ENCODE measurements around the gene SPON1. TPM values are rescaled to one million over a fixed set of nuclear protein-coding genes. Genes with fewer than 3 reads are reported as not detected.

SPON1 gene
- total and polyA plus RNA-seq, 10 of the 15 experiments (the other 5 are each of a cell fraction or from before 2014, with no cell fraction given): 0.13 to 1.1 (median 0.18) TPM; not detected in 5

DNA sequence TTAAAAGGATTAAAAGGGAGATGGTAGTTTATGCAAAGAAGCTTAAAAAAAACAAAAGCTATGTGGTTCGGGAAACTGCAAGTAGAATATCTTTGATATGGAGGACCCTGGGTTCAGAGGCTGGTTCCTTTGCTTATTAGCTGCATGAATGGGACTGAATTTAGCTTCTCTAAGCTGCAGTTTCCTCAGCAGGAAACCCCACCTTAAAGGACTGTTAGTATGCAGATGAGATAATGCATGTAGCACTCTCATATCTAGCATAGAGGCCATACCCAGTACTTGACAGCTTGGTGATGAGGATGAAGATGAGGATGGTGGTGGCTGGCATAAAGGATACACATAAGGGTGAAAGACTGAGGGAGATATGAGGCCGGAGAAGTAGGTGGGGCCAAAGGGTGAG lies 261.9 kb downstream of the SPON1 start:
- ATAC-seq: no peak
- Histone ChIP-seq H3K36me3 (ENCODE audit: control insufficient read depth in 2 of 2, insufficient read depth in 2 of 2, low read length in 1 of 2) (no peaks in the 10 kb centered on the region), H3K4me2 (ENCODE audit: control insufficient read depth, insufficient read depth) (no peak overlapping the region), H4K20me1 (ENCODE audit: control insufficient read depth, insufficient read depth) (no peaks in the 10 kb centered on the region), H3K4me3 (no peak overlapping the region), H3K27ac (ENCODE audit: control insufficient read depth, insufficient read depth) (no peak overlapping the region), H3K79me2 (ENCODE audit: control insufficient read depth, insufficient read depth, low read length) (no peaks in the 10 kb centered on the region), H3K9me3 (replicated peaks; ENCODE audit: control insufficient read depth, insufficient read depth, low read length) (no peaks in the 10 kb centered on the region), H3K27me3 (replicated peaks in 1 of 2; ENCODE audit: control insufficient read depth in 2 of 2, insufficient read depth in 2 of 2, low read length in 1 of 2) (no peaks in the 10 kb centered on the region; a peak in 2 of 4 replicates), H3K4me1 (ENCODE audit: control insufficient read depth, insufficient read depth, low read length) (no peaks in the 10 kb centered on the region), H3K9ac (ENCODE audit: control insufficient read depth, insufficient read depth, low read length) (no peak overlapping the region), H2AFZ (ENCODE audit: control insufficient read depth, low read depth, low read length) (no peak overlapping the region)
- intact Hi-C loops (cut with micrococcal nuclease; ENCODE audit: unreplicated experiment) (no loop called here), in situ Hi-C loops (cut with MboI) (no loop called here)
- POLR2A ChIA-PET: no interaction called here
- no TSS peak for BruUV-seq (replicated peaks)
- RAD21 ChIA-PET (ENCODE audit: unreplicated experiment): no interaction called here
- no peak for FAIRE-seq
- SMC1A ChIA-PET (ENCODE audit: uncharacterized antibody, unreplicated experiment): no interaction called here
- CTCF ChIA-PET: no interaction called here
- TF ChIP-seq, protein P1, sequence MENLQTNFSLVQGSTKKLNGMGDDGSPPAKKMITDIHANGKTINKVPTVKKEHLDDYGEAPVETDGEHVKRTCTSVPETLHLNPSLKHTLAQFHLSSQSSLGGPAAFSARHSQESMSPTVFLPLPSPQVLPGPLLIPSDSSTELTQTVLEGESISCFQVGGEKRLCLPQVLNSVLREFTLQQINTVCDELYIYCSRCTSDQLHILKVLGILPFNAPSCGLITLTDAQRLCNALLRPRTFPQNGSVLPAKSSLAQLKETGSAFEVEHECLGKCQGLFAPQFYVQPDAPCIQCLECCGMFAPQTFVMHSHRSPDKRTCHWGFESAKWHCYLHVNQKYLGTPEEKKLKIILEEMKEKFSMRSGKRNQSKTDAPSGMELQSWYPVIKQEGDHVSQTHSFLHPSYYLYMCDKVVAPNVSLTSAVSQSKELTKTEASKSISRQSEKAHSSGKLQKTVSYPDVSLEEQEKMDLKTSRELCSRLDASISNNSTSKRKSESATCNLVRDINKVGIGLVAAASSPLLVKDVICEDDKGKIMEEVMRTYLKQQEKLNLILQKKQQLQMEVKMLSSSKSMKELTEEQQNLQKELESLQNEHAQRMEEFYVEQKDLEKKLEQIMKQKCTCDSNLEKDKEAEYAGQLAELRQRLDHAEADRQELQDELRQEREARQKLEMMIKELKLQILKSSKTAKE (IDR thresholded peaks at IDR 0.05; ENCODE audit: low read depth, poor library complexity, severe bottlenecking): no peak
- TF ChIP-seq SREBF1 (IDR thresholded peaks at IDR 0.05; ENCODE audit: low read length): no peak
- 41% methylated on average over 2 of the region's 2 CpGs for WGBS (ENCODE audit: insufficient coverage, insufficient replicate concordance, low lambda C conversion rate, missing lambda C conversion rate)
- DNase-seq (ENCODE audit: low read depth, low spot score): no peak

- in situ Hi-C loops (cut with MboI): no loop called here
- SMC1A ChIA-PET (ENCODE audit: uncharacterized antibody, unreplicated experiment): interaction anchor here (1.5 kb wide), 1 partner anchor 12 kb away, joined by 3 read pairs; no protein-coding TSS in a partner anchor
- TF ChIP-seq CHD2 (IDR thresholded peaks at IDR 0.05; ENCODE audit: borderline replicate concordance, low read depth, low read length) (no peak), HDGF (IDR thresholded peaks at IDR 0.05) (no peak), SMC3 (IDR thresholded peaks at IDR 0.05; ENCODE audit: borderline replicate concordance, low read length) (no peak), IKZF2 (IDR thresholded peaks at IDR 0.05) (no peak), IRF5 (IDR thresholded peaks at IDR 0.05; ENCODE audit: borderline replicate concordance) (no peak), KAT2A (conservative IDR thresholded peaks at IDR 0.05; ENCODE audit: control insufficient read depth, low read depth, low read length) (no peak), SPI1 (IDR thresholded peaks at IDR 0.05; ENCODE audit: borderline replicate concordance, insufficient read depth, low read depth, low read length) (no peak), DPF2 (IDR thresholded peaks at IDR 0.05) (no peak), NFIC (IDR thresholded peaks at IDR 0.05; ENCODE audit: low read depth, low read length) (no peak), ATF3 (IDR thresholded peaks at IDR 0.05; ENCODE audit: borderline replicate concordance, extremely low read depth, low read depth, low read length) (no peak), IRF3 (IDR thresholded peaks at IDR 0.05) (no peak), TCF12 (IDR thresholded peaks at IDR 0.05; ENCODE audit: low read depth, low read length) (no peak)
Observed at GRCh38 chr11:14225666-14226065, 263.1 kb downstream of the SPON1 start.

More at GRCh38 chr11:14225666-14226065, 263.1 kb downstream of the SPON1 start:
- POLR2A ChIA-PET: no interaction called here
- DNase-seq (ENCODE audit: low read depth, low spot score): no peak
- ATAC-seq: no peak
- Histone ChIP-seq H4K20me1 (ENCODE audit: control insufficient read depth, insufficient read depth) (no peaks in the 10 kb centered on the region), H3K9ac (ENCODE audit: control insufficient read depth, insufficient read depth, low read length) (no peak overlapping the region), H3K79me2 (ENCODE audit: control insufficient read depth, insufficient read depth, low read length) (no peaks in the 10 kb centered on the region), H3K4me3 (no peak overlapping the region), H2AFZ (ENCODE audit: control insufficient read depth, low read depth, low read length) (no peak overlapping the region), H3K27me3 (replicated peaks in 1 of 2; ENCODE audit: control insufficient read depth in 2 of 2, insufficient read depth in 2 of 2, low read length in 1 of 2) (no peaks in the 10 kb centered on the region; a peak in 2 of 4 replicates), H3K4me1 (ENCODE audit: control insufficient read depth, insufficient read depth, low read length) (no peaks in the 10 kb centered on the region), H3K36me3 (ENCODE audit: control insufficient read depth in 2 of 2, insufficient read depth in 2 of 2, low read length in 1 of 2) (no peaks in the 10 kb centered on the region), H3K27ac (ENCODE audit: control insufficient read depth, insufficient read depth) (no peak overlapping the region), H3K9me3 (replicated peaks; ENCODE audit: control insufficient read depth, insufficient read depth, low read length) (no peaks in the 10 kb centered on the region), H3K4me2 (ENCODE audit: control insufficient read depth, insufficient read depth) (no peak overlapping the region)
- no peak for FAIRE-seq
- intact Hi-C loops (cut with micrococcal nuclease; ENCODE audit: unreplicated experiment): no loop called here
- RAD21 ChIA-PET (ENCODE audit: unreplicated experiment): no interaction called here
- WGBS (ENCODE audit: insufficient coverage, insufficient replicate concordance, low lambda C conversion rate, missing lambda C conversion rate): 18% methylated on average over 4 of the region's 4 CpGs
- no TSS peak for BruUV-seq (replicated peaks)
- CTCF ChIA-PET: no interaction called here
